Measurements from ENCODE around the gene GDF7.

GDF7 gene

GRCh38 chr2:20660506-20661420, 6.2 kb upstream of the GDF7 start:
- no peak for DNase-seq (ENCODE audit: low read depth in 3 of 3, low spot score in 1 of 3)

GRCh38 chr2:20661421-20662307, 5.3 kb upstream of the GDF7 start:
- DNase-seq (ENCODE audit: low read depth in 3 of 3, low spot score in 1 of 3), result peak; percentile 38 to 50 (median 46)

GRCh38 chr2:20662308-20662937, 4.5 kb upstream of the GDF7 start:
- DNase-seq (ENCODE audit: low read depth in 3 of 3, low spot score in 1 of 3), result no peak

DNA sequence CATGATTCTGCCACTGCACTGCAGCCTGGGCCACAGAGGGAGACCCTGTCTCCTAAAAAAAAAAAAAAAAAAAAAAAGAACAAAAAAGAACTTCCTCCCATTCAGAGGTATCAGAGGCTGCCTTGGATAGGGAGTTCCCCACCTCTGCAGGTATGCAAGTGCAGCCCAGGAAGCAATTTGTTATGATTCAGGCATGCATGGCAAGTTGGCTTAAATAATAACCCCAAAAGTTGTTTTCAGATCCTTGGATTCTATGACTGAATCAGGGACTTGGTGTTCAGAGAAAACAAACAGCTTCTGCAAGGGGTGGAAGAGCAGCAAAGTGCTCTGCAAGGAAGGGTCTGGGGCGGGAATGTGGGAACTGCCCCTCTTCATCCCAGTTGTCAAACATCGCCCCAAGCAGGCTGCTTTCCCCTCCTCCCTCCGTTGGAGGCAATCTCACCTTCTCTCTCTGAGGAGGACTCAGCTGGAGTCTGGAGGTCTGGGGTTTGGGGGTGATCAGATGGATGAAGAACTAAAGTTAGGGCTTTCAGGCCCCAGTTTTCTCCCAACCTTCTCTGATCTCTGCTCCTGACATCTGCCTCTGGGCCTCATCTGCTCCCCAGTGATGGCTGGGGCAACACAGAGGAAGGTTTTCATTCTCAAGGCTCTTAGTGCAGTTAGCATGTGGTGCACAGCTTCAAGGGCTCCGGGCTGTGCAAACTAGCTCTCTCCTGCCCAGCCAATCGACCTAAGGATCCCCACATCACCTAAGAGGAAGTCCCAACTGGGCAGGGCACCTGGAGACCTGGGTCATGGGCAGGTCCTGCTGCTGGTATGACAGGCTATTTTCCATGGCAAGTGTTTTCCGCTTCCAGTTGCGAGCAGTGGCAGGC, 3.5 kb upstream of the GDF7 start:
- no peak for DNase-seq (ENCODE audit: low read depth in 3 of 3, low spot score in 1 of 3)

GRCh38 chr2:20664071-20664390, 2.9 kb upstream of the GDF7 start:
- no peak for DNase-seq (ENCODE audit: low read depth in 3 of 3, low spot score in 1 of 3)

GRCh38 chr2:20664431-20665242, 2.3 kb upstream of the GDF7 start:
- no peak for DNase-seq (ENCODE audit: low read depth in 3 of 3, low spot score in 1 of 3)

DNA sequence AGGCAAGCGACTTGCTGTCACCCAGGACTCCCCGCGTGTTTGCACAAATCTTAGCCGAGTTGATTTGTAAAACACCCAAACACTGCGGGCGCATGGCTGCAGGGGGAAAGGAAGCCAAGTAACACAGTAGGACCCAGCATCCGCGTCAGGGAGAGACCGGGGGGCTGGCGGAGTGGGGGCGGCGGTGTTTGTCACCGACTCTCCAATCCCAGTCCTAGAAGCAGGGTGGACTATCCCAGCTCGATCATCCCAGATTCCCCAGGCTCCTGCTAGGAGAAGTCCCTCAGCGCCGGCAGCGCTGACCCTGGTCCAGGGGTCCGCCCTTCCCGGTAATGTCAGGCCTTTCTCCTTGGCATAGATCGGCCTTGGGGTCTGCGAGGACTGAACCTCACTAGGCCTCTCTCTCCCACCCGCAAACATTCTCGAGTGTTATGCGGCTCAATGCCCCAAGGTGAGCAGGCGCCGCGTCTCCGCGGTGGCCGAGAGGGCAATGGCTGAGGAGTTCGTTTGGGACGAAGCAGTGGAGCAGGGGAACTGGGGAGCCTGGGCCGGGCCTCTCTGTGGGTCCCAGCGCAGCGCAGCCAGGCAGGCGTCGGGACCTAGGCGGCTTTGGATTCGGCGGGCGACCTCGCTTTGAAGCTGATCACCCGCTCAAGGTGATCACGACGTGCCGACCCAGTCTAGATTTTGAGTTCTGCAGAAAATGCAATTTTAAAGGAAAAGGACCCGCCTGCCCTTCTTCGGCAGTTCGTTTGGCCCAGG, 1.5 kb upstream of the GDF7 start:
- DNase-seq (ENCODE audit: low read depth in 3 of 3, low spot score in 1 of 3), result no peak

- DNase-seq (ENCODE audit: low read depth in 3 of 3, low spot score in 1 of 3), result no peak
These were observed 990 bp upstream of the GDF7 start for GRCh38 chr2:20666005-20666303.

GRCh38 chr2:20667151-20667530, 197 bp downstream of the GDF7 start:
- DNase-seq (ENCODE audit: low read depth in 3 of 3, low spot score in 1 of 3), result no peak

- DNase-seq (ENCODE audit: low read depth in 3 of 3, low spot score in 1 of 3), result no peak
These were observed 822 bp downstream of the GDF7 start for GRCh38 chr2:20667531-20668401.

GRCh38 chr2:20668451-20668850, 1.5 kb downstream of the GDF7 start:
- DNase-seq (ENCODE audit: low read depth in 3 of 3, low spot score in 1 of 3), result no peak

- DNase-seq (ENCODE audit: low read depth in 3 of 3, low spot score in 1 of 3), result no peak
These were observed 2.0 kb downstream of the GDF7 start for GRCh38 chr2:20668871-20669475.

GRCh38 chr2:20669562-20670314, 2.8 kb downstream of the GDF7 start:
- DNase-seq (ENCODE audit: low read depth in 3 of 3, low spot score in 1 of 3), result no peak

- DNase-seq (ENCODE audit: low read depth in 3 of 3, low spot score in 1 of 3), result no peak
These were observed 3.5 kb downstream of the GDF7 start for GRCh38 chr2:20670315-20671035.

GRCh38 chr2:20671036-20671735, 4.2 kb downstream of the GDF7 start:
- no peak for DNase-seq (ENCODE audit: low read depth in 3 of 3, low spot score in 1 of 3)

GRCh38 chr2:20671736-20672080, 4.8 kb downstream of the GDF7 start:
- no peak for DNase-seq (ENCODE audit: low read depth in 3 of 3, low spot score in 1 of 3)
